SH-SY5Y (cell line): ENCODE data around the gene ERVW-1.

ENCODE experiments used
- GATA2 ChIP-seq: IDR thresholded peaks from 2 replicates; pipeline ENCODE4 v1.6.1; 2011; ENCODE audit warnings: mild to moderate bottlenecking, low read depth, low read length
- GATA3 ChIP-seq: IDR thresholded peaks from 2 replicates; pipeline ENCODE4 v1.6.1; 2011; ENCODE audit warnings: low read depth, mild to moderate bottlenecking, low read length, moderate library complexity

Gene ERVW-1

DNA sequence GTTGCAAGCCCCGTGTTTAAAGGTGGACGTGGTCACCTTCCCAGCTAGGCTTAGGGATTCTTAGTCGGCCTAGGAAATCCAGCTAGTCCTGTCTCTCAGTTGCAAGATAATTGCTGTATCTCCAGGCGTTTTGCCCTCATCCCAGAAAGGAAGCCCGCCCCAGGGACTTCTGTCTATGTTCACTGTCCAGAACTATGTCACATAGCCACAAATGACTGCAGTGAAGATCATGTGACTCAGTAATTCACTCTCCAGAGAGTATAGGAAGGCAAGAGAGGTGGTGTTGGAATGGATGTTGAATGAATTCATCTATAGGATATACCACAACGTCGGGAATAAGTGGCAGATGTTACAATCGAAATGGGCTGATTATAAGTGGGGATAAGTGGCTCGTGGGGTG, 349 bp upstream of the ERVW-1 start:
- TF ChIP-seq GATA2 (no peak), GATA3 (no peak)

DNA sequence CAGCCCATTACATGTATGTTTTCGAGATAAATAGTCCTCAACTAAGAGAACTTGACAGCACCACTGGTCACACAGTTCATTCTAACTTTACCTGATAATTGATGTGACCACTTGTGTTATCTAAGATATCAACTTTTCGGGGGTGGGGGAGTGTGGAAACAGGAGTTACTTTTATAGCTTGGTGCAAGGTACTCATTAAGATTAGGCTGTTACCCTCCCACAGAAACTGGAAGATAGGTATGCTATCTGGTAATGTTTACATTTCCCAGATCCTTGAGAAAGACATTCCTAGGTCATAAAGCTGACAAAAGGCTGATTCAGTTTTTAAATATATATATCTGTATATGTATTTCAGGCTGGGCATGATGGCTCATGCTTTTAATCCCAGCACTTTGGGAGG, 11.1 kb downstream of the ERVW-1 start:
- TF ChIP-seq GATA3 (no peak), GATA2 (no peak)

DNA sequence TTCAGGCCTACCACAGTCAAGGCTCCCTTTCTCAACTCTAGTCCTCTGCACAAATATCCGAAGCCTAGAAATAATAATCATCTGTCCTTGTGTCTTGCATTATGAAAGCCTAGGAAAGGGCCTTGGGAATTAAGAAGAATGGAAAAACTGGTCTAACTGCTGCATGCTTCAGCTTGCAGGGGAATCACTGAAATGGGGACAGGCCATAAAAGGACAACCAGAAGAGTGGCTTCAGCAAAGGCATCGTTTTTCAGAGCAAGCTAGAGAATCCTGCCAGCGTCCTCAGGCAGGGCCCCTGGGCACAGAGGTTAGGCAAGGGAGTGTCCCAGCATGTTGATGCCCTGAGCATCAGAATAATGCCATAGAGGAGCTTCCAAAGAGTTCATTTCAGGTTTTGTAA, 13.2 kb downstream of the ERVW-1 start:
- TF ChIP-seq GATA3 (no peak), GATA2 (no peak)

DNA sequence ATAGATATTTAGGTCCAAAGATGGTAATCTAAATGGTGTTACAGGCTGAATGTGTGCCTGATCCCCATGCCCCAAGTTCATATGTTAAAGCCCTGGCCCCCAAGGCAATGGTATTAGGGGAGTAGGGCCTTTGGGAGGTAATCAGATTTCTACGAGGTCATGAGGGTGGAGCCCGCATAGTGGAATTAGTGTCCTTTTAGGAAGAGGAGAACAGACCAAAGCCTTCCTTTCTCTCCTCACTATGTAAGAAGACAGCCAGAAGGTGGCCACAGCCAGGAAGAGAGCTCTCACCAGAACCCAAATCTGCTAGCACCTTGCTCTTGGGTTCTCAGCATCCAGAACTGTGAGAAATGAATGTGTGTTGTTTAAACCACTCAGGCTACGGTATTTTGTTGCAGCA, 15.2 kb downstream of the ERVW-1 start:
- TF ChIP-seq GATA2, result no peak
- TF ChIP-seq GATA3, result no peak

DNA sequence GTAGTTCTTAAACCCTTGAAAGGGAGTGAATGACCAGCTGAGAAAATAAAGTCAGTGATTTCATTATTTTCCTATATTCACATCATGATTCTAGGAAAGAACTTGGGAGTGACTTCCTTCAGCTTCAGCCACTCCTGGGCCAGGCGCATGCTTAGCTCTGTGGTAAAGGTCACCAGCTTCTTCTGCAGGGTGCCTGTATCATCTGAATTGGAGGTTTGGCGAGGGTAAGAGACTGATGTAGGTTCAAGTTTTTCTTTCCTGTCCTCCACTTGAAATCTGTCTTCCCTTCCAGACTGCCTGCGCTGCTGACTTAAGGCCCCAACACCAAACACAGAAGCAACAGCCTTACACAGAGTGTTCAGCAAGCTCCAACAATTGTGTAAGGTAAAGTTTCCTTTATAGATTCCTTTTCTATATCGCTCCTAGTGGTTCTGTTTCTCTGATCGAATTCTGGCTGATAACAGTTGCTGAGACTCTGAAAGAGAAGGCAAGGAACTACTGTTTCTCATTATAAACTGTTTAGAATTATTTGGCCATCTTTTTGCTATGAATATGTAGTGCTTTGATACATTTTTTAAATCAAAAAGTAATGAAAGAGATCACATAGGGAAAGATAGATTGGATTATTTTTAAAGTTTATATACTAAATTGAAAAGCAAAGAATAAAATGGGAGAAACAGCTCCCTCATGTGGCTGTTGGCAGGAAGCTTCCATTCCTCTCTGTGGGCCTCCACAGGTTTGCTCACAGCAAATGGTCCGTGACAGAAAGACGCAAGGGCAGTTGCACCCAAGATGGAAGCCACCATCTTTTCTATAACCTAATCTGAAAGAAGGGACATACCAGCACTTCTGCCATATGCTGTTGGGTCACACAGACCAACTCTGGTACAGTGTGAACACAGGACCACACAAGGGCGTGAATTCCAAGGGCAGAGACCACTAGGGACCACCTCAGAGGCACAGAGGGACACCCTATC, 16.4 kb downstream of the ERVW-1 start:
- no peak for TF ChIP-seq GATA3
- TF ChIP-seq GATA2, result no peak

DNA sequence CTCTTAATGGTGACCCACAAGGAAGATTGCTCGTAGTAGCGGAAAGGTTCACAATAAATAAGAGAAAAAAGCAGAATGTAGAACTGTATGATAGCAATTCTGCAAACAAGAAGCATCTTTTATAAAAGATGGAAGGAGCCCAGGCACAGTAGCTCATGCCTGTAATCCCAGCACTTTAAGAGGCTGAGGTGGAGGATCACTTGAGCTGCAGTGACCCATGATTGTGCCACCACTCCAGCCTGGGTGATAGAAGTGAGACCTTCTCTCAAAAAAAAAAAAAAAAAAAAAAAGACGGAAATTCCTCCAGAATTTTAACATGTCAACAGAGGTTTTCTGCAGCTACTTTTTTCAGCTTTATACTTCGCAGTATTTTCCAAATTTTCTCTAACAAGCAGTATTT, 17.2 kb downstream of the ERVW-1 start:
- no peak for TF ChIP-seq GATA3
- TF ChIP-seq GATA2, result no peak

DNA sequence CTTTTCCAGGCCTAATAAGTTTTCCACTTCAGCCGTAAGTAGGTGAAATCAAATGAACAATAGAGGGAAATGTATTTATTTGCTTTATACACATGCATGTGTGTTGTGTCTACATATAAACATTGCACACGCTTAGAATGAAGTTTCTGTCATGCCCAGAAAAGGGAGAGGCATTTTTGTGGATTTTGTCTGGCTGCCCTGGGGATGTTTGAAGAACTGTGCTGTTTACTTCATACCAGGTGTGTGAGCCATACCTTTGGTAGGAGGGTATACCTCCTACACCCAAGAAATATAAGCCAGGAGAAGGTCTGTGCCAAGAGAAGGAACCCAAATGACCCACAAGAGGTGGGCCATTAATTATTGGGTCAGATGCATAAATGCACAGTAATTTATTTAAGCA, 17.6 kb downstream of the ERVW-1 start:
- TF ChIP-seq GATA2, result no peak
- TF ChIP-seq GATA3, result no peak

DNA sequence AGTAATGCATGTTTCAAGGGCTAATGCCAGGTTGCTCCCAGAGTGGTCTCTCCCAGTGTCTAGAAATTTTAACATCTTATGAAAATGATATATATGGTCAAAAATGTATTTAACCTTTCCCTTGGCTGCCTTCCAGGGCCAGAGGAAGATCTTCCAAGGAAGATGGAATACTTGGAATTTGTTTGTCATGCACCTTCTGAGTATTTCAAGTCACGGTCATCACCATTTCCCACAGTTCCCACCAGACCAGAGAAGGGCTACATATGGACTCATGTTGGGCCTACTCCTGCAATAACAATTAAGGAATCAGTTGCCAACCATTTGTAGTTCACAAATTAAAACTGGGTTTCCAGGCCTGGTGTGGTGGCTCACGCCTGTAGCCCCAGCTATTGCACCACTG, 21.5 kb downstream of the ERVW-1 start:
- no peak for TF ChIP-seq GATA2
- no peak for TF ChIP-seq GATA3

DNA sequence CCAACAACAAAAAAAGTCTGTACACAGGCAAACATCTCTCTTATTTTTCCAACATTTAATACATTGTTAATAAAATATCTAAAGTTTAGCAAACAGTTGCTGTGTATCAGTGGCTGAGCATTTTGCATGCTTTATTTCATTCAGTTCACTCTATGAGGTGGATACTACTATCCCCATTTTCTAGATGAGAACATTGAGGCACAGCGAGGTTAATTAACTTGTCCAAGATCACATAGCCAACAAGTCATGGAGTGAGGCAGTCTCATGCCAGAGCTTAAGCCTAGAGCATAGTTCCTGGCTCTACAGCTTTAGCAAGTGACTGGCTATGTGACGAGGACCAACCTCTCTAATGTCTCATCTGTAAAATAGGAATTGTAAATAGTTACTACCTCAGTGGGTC, 26.1 kb downstream of the ERVW-1 start:
- TF ChIP-seq GATA3 (no peak), GATA2 (no peak)

DNA sequence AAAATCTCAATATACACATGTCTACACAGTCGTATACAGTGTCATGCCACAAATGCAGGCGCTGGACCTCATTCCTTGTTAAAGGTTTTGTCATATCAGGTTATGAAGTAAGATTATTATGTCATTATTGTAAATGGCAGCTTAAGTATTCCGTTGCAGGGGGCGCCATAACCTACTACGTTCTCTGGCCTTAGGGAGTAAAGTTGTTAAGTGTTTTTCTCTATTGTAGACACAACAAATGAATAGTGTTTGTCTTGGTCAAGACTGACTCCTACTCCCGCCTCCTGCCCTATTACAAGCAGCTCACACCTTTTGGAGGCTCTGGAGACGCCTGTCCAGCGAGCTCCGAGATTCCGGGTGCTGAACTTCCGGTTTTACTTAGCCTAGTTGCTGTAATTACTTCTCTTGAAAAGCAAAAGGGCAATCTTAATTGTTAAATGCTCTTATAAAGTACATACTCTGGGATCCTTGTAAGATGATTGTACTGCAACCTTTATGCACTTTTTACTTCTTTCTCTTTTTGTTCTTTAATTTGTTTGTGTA, 29.5 kb downstream of the ERVW-1 start:
- TF ChIP-seq GATA3 (no peak), GATA2 (no peak)

DNA sequence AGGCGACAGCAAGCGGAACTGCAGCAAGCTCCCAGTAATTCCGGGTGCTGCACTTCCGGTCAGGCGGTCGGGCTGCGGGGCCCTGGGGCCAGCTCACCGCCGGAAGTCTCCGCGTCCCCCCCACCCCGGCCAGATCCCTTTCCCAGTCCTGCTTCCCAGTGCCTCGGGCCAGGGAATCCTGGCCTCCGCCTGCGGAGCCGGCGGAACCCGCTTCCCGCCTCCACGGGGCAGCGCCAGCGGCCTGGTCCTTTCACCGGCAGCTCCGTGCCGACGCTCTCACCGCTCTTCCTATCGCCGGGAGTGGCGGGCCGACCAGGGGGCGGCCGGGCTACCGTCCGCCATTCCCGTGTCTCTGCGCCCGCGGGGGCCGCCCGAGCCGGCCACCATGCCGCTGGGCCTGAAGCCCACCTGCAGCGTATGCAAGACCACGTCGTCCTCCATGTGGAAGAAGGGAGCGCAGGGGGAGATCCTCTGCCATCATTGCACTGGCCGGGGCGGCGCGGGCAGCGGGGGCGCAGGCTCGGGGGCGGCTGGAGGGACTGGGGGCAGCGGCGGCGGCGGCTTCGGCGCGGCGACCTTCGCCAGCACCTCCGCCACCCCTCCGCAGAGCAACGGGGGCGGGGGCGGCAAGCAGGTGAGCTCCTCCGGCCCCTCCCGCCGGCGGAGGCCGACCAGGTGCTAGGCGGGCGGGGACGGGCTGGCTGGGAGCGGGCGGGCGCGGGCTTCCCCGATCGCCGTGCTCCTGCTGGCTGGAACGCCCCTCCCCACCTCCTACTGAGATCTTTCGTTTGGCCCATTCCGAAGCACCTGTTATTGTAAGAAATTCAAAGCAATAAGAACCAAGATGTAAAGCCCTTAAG, 30.2 kb downstream of the ERVW-1 start, which contains the start of gene GATAD1:
Gene GATAD1, plus strand, starts transcription at position 138 of the 860 bp plus-strand sequence. Its CDS starts 248 bp downstream, at position 386.
- TF ChIP-seq GATA2, result no peak
- no peak for TF ChIP-seq GATA3

DNA sequence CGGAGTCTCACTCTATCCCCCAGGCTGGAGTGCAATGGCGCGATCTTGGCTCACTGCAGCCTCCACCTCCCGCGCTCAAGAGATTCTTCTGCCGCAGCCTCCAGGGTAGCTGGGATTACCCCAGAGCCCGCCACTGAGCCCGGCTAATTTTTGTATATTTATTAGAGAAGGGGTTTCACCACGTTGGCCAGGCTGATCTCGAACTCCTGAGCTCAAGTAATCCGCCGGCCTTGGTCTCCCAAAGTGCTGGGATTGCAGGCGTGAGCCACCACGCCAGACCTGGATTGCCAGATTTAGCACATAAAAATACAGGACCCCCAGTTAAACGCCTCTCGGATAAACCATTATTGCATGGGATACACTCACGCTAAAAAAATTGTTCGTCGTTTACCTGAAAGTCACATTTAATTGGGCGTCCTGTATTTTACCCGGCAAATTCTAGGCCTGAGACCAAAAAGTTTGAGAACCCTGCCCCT, 30.8 kb downstream of the ERVW-1 start:
- TF ChIP-seq GATA2, result no peak
- TF ChIP-seq GATA3, result no peak

DNA sequence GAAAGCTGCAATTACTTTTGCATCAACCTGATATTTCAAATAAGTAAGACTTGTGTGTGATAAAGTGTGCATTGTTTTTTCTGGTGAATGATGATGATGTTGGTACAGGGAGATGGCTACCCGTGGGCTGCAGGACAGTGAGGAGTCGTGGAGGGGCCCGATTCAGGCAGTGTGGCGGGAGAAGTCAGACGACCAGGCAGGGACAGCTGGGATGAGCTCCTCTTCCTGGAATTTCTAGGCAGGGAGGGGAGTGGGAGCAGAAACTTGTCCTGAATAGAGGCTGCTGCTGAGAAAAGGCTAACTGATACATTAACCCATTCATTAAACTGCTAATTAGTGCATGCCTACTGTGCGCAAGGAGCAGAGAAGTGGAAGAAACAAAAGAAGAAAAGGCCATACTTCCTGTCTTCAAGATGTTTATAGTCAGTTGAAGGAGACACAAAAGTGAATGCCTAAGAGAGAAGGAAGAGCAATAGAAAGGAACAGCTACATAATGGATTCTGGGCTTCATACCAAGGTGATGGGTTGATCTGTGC, 39.7 kb downstream of the ERVW-1 start:
- TF ChIP-seq GATA3, result no peak
- TF ChIP-seq GATA2, result no peak
